GM18520 (cell line): ENCODE results near the gene PREB.

ENCODE experiments used
- ATAC-seq: cut with Tn5 transposase; IDR thresholded peaks from one replicate; pipeline ENCODE4 v1.9.1; 2021; ENCODE audit not compliant: unreplicated experiment

The PREB gene

DNA sequence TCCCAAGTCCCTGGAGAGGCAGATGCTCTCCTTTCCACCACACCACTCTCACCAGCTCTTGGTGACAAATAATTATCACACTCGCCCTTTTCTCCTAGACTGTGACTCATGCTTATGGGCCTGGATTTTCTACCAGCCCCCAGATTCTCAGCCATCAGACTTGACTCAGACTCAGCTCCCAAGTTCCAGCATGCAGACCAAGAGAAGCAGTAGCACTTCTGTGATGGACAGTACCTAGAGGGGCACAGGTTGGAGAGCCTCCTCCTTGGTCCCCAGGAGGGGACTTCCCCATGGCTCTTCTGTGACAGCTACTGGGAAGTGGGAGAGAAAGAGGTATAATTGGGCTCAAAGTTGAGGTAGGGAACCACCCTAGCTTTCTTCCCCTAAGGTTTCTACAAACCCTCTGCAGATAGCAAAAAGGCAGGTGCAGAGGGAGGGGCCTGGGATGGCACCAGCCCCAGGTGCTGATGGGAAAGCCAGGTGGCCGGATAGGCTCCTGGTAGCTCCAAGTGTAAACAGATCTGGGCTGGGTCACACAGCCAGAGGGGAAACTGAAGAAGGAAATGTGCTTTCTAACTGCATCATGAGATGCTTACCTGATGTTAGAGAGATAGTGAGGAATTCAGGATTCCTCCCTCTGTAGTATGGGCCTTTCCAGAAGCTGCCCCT lies 18.5 kb upstream of the PREB start:
- no peak for ATAC-seq

DNA sequence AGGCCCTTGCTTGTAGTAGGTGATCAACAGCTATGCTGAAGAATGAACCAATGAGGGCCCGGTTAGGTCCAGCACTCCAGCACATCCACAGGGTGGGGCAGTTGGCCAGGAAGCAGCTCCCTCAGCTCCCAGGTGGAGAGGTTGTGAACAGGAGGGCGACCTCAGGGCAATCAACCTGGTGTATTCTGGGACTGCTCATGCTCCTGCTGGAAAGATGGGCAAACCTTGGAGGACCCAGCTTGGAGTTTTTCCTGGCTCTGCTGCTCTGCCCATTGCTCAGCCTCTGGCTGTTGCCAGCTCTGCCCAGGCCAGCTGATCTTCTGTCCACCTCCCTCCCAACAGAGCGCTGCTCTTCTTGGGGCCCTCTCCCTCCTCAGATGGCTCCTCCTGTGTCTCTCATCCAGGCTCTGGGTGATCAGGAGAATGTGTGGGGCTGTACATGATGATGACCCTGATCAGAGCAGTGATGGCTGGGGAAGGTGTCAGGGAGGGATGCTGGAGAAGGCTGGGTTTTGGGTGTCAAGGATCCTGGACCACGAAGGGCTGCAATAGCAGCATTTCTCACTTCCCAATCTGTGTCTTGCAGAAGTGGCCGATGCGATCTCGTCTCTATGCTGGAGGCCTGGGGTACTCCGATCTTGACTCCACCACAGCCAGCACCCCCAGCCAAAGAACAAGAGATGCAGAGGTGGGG lies 17.8 kb upstream of the PREB start:
- no peak for ATAC-seq

DNA sequence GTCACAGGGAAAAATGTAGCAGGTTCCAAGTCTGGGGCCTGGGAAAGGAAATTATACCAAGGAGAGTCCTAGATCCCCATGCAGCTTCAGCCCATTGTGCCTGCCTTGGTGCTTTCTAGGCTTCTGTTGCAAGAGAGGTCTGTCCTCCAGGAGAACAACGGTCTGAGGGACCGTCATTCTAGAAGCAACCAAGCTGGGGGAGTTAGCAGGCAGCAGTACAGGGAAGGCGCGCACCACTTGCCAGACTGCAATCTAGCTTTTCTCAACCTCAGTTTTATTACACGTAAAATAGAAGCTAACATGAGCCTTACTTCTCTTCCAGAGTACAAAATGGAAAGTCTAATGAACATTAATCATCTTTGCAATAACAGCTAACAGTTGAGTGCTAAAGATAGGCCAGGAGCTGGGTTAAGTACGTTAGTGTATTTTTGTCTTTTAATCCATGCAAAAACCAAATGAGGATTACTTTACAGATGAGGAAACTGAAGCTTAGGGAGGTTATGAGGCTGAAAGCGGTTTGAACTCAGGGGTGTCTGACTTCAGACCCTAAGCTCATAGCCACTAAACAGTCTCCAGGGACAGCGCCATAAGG lies 16.3 kb upstream of the PREB start:
- no peak for ATAC-seq

GRCh38 chr2:27149570-27150405 lies 15.4 kb upstream of the PREB start:
- no peak for ATAC-seq

DNA sequence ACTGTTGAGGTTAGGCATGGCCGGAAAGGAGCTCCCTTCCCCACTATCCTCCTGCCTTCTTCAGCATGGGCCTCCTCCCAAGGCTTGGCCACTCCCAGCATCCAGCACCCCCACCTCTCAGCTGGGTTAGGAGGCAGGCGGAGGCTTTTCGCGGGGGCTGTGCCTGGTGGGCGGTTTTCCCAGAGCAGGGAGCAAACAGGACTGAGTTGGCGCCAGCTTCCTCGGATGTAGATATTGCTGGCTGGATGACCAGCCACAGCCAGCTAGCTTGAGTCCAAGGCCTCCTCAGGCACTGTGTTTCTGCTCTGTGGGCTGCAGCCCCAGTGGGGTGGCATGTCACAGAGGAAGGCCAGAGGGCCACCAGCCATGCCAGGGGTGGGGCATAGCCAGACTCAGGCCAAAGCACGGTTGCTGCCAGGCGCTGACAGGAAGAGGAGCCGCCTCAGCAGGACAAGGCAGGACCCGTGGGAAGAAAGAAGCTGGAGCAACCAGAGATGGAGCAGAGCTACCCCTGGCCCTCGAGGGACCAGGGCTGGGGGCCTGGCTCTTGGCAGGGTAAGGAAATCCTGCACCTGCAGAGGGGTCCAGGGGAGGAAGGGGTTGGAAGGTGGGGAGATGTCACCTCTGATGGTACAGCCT lies 14.5 kb upstream of the PREB start, which contains the start of gene TCF23:
TSS of gene TCF23 (plus strand) at position 204 of the 639 bp plus-strand sequence. CDS start at position 334, 130 bp downstream.
- ATAC-seq: no peak

DNA sequence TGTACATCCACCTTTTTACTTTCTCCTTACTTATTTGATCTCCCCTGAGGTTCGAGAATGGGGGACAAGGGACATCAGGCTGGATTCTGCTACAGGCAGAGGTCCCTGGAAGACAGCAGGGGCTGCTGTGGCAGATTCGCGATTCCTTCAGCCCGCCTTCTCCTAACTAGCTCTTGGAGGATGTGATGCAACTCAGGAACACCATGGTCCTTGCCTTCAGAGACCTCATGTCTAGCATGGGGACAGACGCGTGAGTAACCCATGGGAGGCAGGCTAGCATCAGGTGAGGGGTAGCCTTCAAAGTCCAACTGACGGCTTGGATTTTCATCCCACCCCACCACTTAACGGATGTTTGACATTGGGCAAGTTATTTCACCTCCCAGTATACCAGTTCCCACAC lies 13.5 kb upstream of the PREB start:
- no peak for ATAC-seq

- no peak for ATAC-seq
Measured at GRCh38 chr2:27145682-27146081, 11.2 kb upstream of the PREB start.

DNA sequence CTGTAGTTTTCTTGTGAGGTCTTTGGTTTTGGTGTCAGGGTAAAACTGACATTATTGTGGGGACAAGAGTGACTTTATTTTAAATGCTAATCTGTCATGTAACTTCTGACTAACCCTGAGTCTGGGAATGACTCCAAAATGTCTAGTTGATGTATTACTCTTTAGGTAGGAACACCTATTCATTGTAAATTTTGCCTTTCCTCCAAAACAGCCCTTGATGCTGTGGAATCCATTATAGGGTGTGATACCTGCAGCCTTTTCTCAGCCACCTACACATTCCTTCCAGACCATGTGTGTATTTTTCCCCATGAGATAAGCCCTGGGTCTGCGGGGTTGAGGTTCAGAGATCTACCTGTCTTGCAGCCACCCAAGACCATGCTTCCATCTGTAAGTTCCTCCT lies 8.8 kb upstream of the PREB start:
- no peak for ATAC-seq

- ATAC-seq: no peak
Measured at GRCh38 chr2:27139310-27139709, 4.9 kb upstream of the PREB start, which contains the start of gene PRR30. Gene PRR30, minus strand, starts transcription at chr2:27139410. Its CDS starts 1,081 bp downstream, at chr2:27138329.

GRCh38 chr2:27138111-27138510 lies 3.7 kb upstream of the PREB start:
- no peak for ATAC-seq

DNA sequence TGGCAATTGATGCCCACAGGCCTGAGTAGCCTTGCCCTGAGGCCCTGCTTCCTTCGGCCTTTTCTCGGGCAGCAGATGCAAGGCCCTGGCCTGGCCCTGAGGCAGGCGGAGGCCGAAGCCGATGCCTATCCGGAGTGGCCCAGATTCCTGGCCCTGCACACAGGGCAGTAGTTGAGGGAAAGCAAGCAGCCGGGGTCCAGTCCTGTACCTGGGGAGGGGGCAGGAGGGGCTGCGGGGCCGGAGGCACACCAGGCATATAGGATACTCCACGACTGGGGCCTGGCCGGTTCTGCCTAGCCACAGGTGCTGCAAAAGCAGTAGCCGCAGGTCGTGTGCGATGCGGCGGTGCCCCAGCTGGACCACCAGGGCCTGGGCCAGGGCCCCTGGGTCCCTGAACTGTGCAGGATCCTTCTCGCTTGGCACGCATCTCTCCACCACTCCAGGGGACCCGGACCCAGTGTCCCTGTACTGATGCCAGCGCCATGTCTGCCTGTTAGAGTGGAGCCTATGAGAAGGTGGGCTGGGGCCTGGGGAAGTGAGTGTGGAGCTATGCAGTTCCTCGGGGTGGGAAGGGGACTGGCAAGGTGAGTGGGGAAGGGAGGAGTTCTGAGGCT lies 3.0 kb upstream of the PREB start:
- ATAC-seq: no peak

GRCh38 chr2:27136751-27137150 lies 2.3 kb upstream of the PREB start:
- ATAC-seq: no peak

DNA sequence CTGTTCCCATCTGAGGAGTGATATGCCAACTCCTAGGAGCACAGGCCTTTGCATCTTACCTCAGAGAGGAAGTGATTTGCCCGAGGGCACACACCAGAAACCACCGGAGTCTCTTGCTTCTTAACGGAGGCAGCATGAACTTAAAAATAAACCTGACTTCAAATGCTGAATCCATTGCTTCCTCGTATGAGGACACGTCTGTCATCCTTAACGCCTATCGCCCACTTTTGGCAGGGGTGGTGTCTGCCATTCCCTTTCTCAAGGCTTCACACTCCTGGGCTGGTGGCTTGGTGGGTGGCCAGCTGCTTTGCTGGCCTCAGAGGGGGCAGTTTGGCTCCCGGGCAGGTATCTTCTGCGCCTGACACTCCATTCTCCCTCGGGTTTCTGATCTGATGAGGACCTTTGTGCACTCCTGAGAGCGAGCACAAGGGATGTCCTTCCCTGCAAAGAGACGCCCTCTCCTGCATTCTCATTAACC lies 1.1 kb upstream of the PREB start:
- no peak for ATAC-seq

- no peak for ATAC-seq
Measured at GRCh38 chr2:27134781-27135477, 493 bp upstream of the PREB start.

DNA sequence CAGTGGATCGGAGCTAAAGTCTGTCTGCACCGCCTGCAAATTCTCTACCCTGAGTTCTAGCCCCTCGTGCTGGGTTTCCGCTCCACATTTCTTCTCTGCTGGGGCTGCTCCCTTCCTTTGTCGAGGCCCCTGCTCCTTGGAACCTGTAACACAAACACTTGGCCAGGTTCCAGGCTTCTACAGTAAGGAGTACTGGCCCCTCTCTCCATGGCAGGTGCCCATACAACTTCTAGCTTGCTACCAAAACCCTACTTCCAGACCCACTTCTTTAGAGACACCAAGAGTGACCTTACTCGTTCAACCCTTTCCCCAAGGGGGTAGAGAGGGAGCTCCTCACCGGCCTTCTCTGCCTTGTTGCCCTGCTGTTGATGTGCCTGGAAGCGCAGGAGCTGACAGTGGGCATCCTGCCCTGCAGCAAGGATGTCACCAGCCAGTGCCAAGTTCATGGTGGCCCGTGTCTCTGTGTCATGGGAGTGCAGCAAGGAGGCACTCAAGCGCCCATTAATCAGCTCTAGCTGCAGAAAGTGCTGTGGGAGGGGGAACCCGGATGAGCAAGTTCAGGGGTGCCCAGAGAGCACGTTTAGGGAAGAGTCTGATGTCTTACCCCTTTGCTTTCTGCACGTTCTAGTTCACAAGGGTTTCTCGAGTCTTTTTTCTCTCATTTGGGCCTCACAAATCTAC lies 1.1 kb downstream of the PREB start:
- ATAC-seq: no peak

- no peak for ATAC-seq
Measured at GRCh38 chr2:27131429-27131828, 3.0 kb downstream of the PREB start.

DNA sequence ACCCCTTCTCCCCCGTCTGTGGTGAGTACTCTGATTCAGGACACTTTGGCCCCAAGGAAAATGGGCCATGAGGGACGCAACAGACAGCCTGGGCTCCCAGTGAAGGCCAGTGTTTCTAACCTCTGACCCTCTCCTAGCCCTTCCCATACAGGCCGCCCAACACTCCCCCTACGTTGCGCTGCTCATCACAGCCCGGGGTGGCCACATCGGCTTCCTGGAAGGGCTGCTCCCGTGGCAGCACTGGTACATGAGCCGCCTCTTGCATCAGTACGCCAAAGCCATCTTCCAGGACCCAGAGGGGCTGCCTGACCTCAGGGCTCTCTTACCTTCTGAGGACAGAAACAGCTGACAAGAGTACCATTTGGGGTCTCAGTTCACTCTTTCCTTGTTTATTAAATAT lies 4.0 kb downstream of the PREB start:
- ATAC-seq: no peak

GRCh38 chr2:27128668-27129571 lies 5.5 kb downstream of the PREB start:
- ATAC-seq: no peak
